RWPE2 (cell line): ENCODE data around the gene SH3BP4.

Source experiments
- ATAC-seq: fragments of 200-7000 bp; cut with Tn5 transposase; 3 replicates; pipeline ENCODE4 v1.9.1; 2021; ENCODE audit warnings: low read depth
- DNase-seq: peaks from one replicate; pipeline ENCODE4 v3.0.0-alpha.2; 2020; ENCODE audit warnings: low spot score
- H3K27ac ChIP-seq: fragments of 450-650 bp; 2 replicates; pipeline ENCODE4 v1.5.1; 2017; ENCODE audit warnings: mild to moderate bottlenecking; ENCODE audit not compliant: poor library complexity, severe bottlenecking
- H3K27me3 ChIP-seq: fragments of 250-450 bp; sonication (Bioruptor Pico); 2 replicates; pipeline ENCODE4 v1.5.1; 2021; ENCODE audit warnings: mild to moderate bottlenecking, moderate library complexity; ENCODE audit not compliant: insufficient read depth, poor library complexity, severe bottlenecking
- H3K36me3 ChIP-seq: fragments of 250-450 bp; sonication (Bioruptor Pico); 2 replicates; pipeline ENCODE4 v1.5.1; 2020; ENCODE audit warnings: low read depth, mild to moderate bottlenecking, moderate library complexity
- H3K4me1 ChIP-seq: fragments of 250-450 bp; sonication (Bioruptor Pico); 2 replicates; pipeline ENCODE4 v1.5.1; 2021; ENCODE audit warnings: mild to moderate bottlenecking, moderate library complexity; ENCODE audit not compliant: insufficient read depth, poor library complexity, severe bottlenecking
- H3K4me3 ChIP-seq: fragments of 250-450 bp; sonication (Bioruptor Pico); 2 replicates; pipeline ENCODE4 v1.5.1; 2021; ENCODE audit warnings: mild to moderate bottlenecking, moderate library complexity; ENCODE audit not compliant: severe bottlenecking
- H3K9me3 ChIP-seq: fragments of 250-450 bp; sonication (Bioruptor Pico); 2 replicates; pipeline ENCODE4 v1.5.1; 2021; ENCODE audit warnings: mild to moderate bottlenecking, moderate library complexity; ENCODE audit not compliant: severe bottlenecking
- CTCF ChIP-seq: fragments of 450-650 bp; IDR thresholded peaks from one replicate; pipeline ENCODE4 v1.5.1; 2017; ENCODE audit warnings: mild to moderate bottlenecking, moderate library complexity; ENCODE audit not compliant: poor library complexity, severe bottlenecking

SH3BP4 gene

GRCh38 chr2:235024931-235025773, 73.3 kb downstream of the SH3BP4 start:
- H3K36me3 ChIP-seq, result peaks cover 1% of the 10 kb centered on the region; the same call in 1 of the 2 replicates
- H3K27me3 ChIP-seq, result no peaks in the 10 kb centered on the region
- peak overlapping the region; percentile 100 for H3K27ac ChIP-seq
- H3K9me3 ChIP-seq, result no peaks in the 10 kb centered on the region
- no peak overlapping the region for H3K4me3 ChIP-seq
- no peak for DNase-seq
- no peak for TF ChIP-seq CTCF
- ATAC-seq, result no peak
- peaks cover 77% of the 10 kb centered on the region for H3K4me1 ChIP-seq

- DNase-seq (peak; percentile 92), ATAC-seq (peak; percentile 64)
- Histone ChIP-seq H3K9me3 (no peaks in the 10 kb centered on the region), H3K27me3 (no peaks in the 10 kb centered on the region), H3K27ac (peak overlapping the region; percentile 100), H3K36me3 (no peaks in the 10 kb centered on the region), H3K4me3 (no peak overlapping the region), H3K4me1 (peaks cover 69% of the 10 kb centered on the region)
- no peak for TF ChIP-seq CTCF
Measured at GRCh38 chr2:235025800-235026536, 74.2 kb downstream of the SH3BP4 start.

- peak; percentile 99 for DNase-seq
- peak; percentile 78 for ATAC-seq
- H3K27me3 ChIP-seq, result no peaks in the 10 kb centered on the region
- H3K9me3 ChIP-seq, result no peaks in the 10 kb centered on the region
- peak overlapping the region; percentile 100 for H3K27ac ChIP-seq
- H3K36me3 ChIP-seq, result no peaks in the 10 kb centered on the region; the same call in 1 of the 2 replicates
- no peak for TF ChIP-seq CTCF
- H3K4me3 ChIP-seq, result peak overlapping the region; percentile 21
- H3K4me1 ChIP-seq, result peaks cover 60% of the 10 kb centered on the region
Measured at GRCh38 chr2:235026649-235027557, 75.1 kb downstream of the SH3BP4 start.

- Histone ChIP-seq H3K4me3 (peak overlapping the region; percentile 21), H3K27me3 (no peaks in the 10 kb centered on the region), H3K27ac (peak overlapping the region; percentile 100), H3K9me3 (no peaks in the 10 kb centered on the region), H3K4me1 (peaks cover 52% of the 10 kb centered on the region), H3K36me3 (no peaks in the 10 kb centered on the region; the same call in 1 of the 2 replicates)
- ATAC-seq (peak; percentile 33), DNase-seq (no peak)
- no peak for TF ChIP-seq CTCF
Measured at GRCh38 chr2:235027558-235028214, 75.9 kb downstream of the SH3BP4 start.
